RWPE1 (cell line): Measurements from ENCODE around the gene ZNF44.

Experiments
- CTCF ChIA-PET: fragments of 350-600 bp; sonication (Branson Sonifier 250); formaldehyde crosslinking; extraction: SDS; loops from one replicate; lab custom pipeline; 2021; lab: Yijun Ruan, JAX
- POLR2A ChIA-PET: fragments of 400-600 bp; formaldehyde crosslinking; extraction: SDS; loops from one replicate; lab custom pipeline; 2020; ENCODE audit warnings: antibody characterized with exemption; ENCODE audit not compliant: low non-redundant PET; lab: Yijun Ruan, JAX
- DNase-seq: peaks from one replicate; pipeline ENCODE4 v3.0.0; 2012; ENCODE audit warnings: low spot score
- H3K27ac ChIP-seq: fragments of 450-650 bp; 2 replicates; pipeline ENCODE4 v1.5.1; 2017
- CTCF ChIP-seq: fragments of 450-650 bp; conservative IDR thresholded peaks from 2 replicates; pipeline ENCODE4 v1.5.1; 2017; ENCODE audit warnings: low read depth, mild to moderate bottlenecking

The ZNF44 gene

GRCh38 chr19:12247644-12248222, 47.0 kb downstream of the ZNF44 start:
- CTCF ChIA-PET, result no interaction called here
- POLR2A ChIA-PET, result no interaction called here
- no peak for TF ChIP-seq CTCF
- DNase-seq, result no peak
- H3K27ac ChIP-seq, result no peak overlapping the region

DNA sequence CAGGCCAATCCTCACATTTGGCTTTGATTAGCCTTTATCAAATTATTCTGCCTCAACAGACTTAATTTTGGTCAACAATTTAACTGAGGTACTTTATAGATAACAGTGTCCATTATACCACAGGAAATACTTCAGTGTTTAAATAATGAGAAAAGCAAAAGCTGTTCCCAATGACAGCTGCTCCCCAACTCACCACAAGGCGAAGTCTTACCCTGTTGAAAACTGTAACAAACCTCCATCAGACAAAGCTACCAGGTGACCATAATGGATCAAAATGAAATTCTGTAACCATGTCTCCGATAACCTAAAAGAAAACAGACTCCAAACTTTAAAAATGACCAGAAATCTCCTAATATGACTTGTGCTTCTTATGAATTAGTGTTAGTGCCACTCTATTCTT, 50.3 kb downstream of the ZNF44 start:
- no peak for TF ChIP-seq CTCF
- POLR2A ChIA-PET, result no interaction called here
- CTCF ChIA-PET, result no interaction called here
- no peak overlapping the region for H3K27ac ChIP-seq
- no peak for DNase-seq

- POLR2A ChIA-PET, result no interaction called here
- CTCF ChIA-PET, result no interaction called here
- DNase-seq, result no peak
- TF ChIP-seq CTCF, result no peak
- H3K27ac ChIP-seq, result no peak overlapping the region
These were observed 57.4 kb downstream of the ZNF44 start for GRCh38 chr19:12237143-12237839.

DNA sequence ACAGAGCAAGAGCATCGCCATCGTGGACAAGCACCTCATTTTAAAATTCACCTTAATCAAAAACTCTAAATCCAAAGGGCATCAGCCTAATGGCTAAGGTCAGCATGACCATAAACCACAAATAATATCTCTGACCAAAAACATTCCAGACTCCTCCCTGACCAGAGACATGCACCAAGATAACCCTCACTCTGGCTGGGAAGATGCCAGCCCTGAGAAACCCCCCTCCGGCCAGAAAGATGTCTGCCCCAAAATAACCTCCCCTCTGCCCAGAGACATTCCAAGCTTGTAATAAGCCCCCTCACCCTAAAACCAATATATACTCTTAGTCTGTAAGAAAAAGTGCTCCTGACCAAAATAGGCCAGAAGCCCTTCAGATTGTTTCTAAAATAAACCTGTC, 61.7 kb downstream of the ZNF44 start:
- POLR2A ChIA-PET, result no interaction called here
- no peak for TF ChIP-seq CTCF
- no peak for DNase-seq
- H3K27ac ChIP-seq, result no peak overlapping the region
- CTCF ChIA-PET, result no interaction called here

- no peak overlapping the region for H3K27ac ChIP-seq
- ChIA-PET POLR2A (no interaction called here), CTCF (no interaction called here)
- DNase-seq, result no peak
- no peak for TF ChIP-seq CTCF
These were observed 63.6 kb downstream of the ZNF44 start for GRCh38 chr19:12230751-12231733.

DNA sequence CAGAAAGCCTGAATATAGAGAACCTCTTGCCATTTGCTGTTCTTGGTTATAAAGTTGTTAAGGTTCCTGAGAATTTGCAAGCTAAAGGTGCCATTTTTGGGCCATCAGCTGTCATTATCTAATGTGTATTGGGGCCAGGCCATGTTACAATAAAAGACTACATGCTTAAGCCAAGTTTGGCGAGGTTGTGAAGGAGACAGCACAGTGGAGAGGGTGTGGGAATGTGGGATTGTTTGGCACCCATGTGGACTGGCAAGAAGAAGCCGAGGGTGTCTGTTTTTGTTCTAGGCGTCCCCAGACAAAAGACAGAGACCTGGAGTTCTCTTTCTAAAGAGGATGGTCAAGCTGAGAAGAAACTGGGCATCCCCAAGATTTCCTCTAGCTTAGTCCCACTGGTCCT, 64.7 kb downstream of the ZNF44 start:
- POLR2A ChIA-PET, result no interaction called here
- TF ChIP-seq CTCF, result no peak
- DNase-seq, result no peak
- no peak overlapping the region for H3K27ac ChIP-seq
- CTCF ChIA-PET, result interaction anchor here (0.6 kb wide), 1 partner anchor 10 kb away, joined by 3 read pairs; no protein-coding TSS in a partner anchor
